GM18951 (cell line): Measurements from ENCODE around the gene GRK2.
"Not testable (repeated sequence)": the region's sequence is repeated elsewhere in the genome, so short reads cannot be mapped to it uniquely, and the experiment has no call there.

Experiments used
- POLR2A ChIP-seq: IDR thresholded peaks from 4 replicates; pipeline ENCODE4 v1.6.1; 2011; ENCODE audit warnings: mild to moderate bottlenecking; ENCODE audit not compliant: insufficient read length, insufficient read depth; ENCODE audit errors: extremely low read depth
- in situ Hi-C: fragments of 300-500 bp; cut with MboI; formaldehyde crosslinking; loops from one replicate; pipeline ENCODE4 v1.12.0; 2022; ENCODE audit warnings: low sequenced_read_pairs, mixed read lengths, inconsistent platforms; ENCODE audit not compliant: unreplicated experiment

Gene GRK2

GRCh38 chr11:67266449-67267187, at the start of gene GRK2:
Gene GRK2 (plus strand): TSS chr11:67266473. CDS start chr11:67266700, 227 bp downstream.
- in situ Hi-C loops: loop anchor here (10.0 kb wide), 1 partner anchor 118 kb away; no protein-coding TSS in a partner anchor

DNA sequence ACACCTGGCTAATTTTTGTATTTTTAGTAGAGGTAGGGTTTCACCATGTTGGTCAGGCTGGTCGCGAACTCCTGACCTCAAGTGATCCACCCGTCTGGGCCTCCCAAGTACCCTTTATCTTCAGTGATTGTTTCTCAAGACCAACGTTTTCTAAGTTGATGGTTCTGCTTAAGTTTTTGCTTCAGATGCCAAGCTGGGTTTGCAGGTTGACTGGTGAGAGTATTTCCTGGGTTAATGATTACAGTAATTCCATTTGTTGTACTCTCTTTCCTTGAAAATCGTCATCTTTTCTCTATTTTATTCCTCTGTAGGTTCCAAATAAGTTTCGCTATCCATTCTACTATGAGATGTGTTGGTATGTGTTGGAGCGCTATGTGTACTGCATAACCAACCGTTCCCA, 38.5 kb upstream of the GRK2 start:
- in situ Hi-C loops: no loop called here
- TF ChIP-seq POLR2A: no peak

More at GRCh38 chr11:67266449-67267187, at the start of gene GRK2:
- peak; percentile 32 for TF ChIP-seq POLR2A

- no peak for TF ChIP-seq POLR2A
Observed at GRCh38 chr11:67230406-67230805, 35.9 kb upstream of the GRK2 start.

DNA sequence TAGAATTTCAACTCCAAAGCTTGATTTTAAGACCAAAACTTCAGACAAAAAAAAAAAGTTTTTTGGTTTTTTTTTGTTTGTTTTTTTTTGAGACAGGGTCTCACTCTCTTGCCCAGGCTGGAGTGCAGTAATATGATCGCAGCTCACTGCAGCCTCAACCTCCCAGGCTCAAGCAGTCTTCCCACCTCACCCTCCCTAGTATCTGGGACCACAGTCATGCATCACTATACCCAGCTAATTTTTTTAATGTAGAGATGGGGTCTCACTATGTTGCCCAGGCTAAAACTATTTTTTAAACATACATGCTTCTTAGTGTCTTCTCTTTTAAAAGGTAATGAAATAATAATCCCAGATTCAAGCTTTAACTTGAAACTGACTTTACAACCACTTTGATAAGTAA, 35.4 kb upstream of the GRK2 start:
- in situ Hi-C loops: no loop called here
- no peak for TF ChIP-seq POLR2A

More at GRCh38 chr11:67230406-67230805, 35.9 kb upstream of the GRK2 start:
- in situ Hi-C loops: no loop called here

- in situ Hi-C loops: no loop called here
- TF ChIP-seq POLR2A: no peak
Observed at GRCh38 chr11:67233584-67234190, 32.6 kb upstream of the GRK2 start.

DNA sequence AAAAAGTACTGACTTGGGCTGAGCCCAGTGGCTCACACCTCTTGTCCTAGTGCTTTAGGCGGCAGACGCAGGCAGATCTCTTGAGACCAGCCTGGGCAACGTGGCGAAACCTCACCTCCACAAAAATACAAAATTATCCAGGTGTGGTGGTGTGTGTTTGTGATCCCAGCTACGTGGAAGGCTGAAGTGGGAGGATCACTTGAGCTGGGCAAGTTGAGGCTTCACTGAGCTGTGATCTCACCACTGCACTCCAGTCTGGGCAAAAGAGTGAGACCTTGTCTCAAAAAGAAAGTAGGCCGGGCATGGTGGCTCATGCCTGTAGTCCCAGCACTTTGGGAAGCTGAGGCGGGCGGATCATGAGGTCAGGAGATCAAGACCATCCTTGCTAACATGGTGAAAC, 31.7 kb upstream of the GRK2 start:
- in situ Hi-C loops: not testable (repeated sequence)

DNA sequence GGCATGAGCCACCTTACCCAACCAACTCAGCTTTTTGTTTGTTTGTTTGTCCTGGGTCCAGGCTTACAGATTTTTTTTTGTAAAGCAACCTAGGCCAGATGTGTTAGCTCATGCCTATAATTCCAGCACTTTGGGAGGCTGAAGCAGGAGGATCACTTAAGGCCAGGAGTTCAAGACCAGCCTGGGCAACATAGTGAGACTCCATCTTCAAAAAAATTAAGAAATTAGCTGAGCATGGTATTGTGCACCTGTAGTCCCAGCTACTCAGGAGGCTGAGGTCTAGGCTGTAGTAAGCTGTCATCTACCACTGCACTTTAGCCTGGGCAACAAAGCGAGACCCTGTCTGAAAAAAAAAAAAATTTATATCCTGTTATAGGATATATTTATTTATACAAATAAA, 28.7 kb upstream of the GRK2 start:
- no peak for TF ChIP-seq POLR2A

GRCh38 chr11:67238894-67239782, 27.1 kb upstream of the GRK2 start:
- TF ChIP-seq POLR2A: no peak
- in situ Hi-C loops: no loop called here

More for the DNA sequence above, 28.7 kb upstream of the GRK2 start:
- in situ Hi-C loops: no loop called here

- in situ Hi-C loops: no loop called here
- peak; percentile 98 for TF ChIP-seq POLR2A
Observed at GRCh38 chr11:67239783-67240575, 26.3 kb upstream of the GRK2 start.

- TF ChIP-seq POLR2A: no peak
- in situ Hi-C loops: no loop called here
Observed at GRCh38 chr11:67240576-67241389, 25.5 kb upstream of the GRK2 start.

DNA sequence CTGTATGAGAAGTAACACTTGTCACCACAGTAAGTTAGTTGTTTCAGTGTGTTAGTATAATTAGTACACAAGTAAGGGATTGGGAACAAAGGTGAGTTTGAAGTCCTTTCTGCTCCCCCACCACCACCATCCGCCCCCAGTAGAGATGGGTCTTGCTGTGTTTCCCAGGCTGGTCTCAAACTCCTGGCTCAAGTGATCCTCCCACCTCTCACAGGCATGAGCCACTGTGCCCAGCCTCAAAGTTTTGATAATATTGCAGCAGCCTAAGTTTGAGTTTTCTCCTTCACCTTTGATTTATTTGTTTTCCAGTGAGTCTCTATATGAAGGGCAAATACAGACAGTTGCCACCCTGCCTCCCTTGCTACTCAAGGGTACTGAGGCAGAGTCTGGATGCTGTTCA, 23.7 kb upstream of the GRK2 start:
- TF ChIP-seq POLR2A: no peak
- in situ Hi-C loops: no loop called here

DNA sequence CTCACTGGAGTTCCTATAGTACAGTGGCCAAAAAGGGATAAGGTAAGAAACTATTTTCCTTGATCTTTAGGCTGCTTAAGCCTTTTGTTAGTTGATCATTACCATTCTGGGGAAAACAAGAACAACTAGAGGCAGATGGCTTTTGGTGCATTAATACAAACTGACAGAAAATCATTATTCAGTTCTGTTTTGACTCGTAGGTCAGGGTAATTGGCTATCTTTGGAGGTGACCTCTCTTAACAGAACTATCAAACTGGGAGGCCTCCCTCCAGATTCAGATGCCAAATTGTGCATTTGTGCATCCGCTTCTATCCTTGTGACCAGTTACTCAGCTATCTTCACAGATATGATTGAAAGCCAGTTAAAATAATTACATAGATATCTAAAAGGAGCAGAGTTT, 23.2 kb upstream of the GRK2 start:
- TF ChIP-seq POLR2A: no peak
- in situ Hi-C loops: no loop called here
